ENCODE data around the gene HHLA2. TPM values are rescaled to one million over a fixed set of nuclear protein-coding genes. Genes with fewer than 3 reads are reported as not detected.

The HHLA2 gene
- total RNA-seq, 1 donor from 2014 or later = not detected

DNA sequence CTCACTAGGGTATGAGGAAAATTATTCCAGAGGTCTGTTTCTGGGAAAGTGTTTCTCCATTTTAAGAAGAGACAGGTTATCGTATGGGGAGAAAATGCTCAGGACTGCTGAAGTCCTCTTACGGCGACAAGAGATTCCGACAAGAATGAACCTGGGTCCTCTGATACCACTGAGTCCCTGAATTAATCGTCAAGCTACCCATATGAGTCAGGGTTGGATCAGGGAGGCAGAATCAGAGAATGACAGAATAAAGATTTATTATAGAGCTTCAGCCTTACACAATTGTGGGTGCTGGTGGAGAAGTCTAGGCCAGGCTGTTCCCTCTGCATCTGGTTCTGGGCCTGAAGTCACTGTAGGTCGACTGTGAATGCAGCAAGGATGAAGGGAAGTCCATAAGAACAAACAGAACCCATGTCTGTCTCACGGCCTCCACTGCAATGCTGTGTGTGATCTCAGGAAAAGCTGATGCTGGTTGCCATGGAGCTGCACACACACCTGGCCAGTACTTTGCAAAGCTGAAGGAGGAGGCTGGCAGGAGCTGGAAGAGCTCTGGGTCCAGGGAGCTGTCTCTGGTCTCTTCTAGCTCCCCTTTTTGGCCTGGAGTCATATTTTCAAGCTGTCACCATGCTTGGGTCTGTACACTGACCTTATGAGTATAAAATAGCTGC is 83.9 kb downstream of the HHLA2 start:
- FAIRE-seq = no peak
- TF ChIP-seq, protein P1, sequence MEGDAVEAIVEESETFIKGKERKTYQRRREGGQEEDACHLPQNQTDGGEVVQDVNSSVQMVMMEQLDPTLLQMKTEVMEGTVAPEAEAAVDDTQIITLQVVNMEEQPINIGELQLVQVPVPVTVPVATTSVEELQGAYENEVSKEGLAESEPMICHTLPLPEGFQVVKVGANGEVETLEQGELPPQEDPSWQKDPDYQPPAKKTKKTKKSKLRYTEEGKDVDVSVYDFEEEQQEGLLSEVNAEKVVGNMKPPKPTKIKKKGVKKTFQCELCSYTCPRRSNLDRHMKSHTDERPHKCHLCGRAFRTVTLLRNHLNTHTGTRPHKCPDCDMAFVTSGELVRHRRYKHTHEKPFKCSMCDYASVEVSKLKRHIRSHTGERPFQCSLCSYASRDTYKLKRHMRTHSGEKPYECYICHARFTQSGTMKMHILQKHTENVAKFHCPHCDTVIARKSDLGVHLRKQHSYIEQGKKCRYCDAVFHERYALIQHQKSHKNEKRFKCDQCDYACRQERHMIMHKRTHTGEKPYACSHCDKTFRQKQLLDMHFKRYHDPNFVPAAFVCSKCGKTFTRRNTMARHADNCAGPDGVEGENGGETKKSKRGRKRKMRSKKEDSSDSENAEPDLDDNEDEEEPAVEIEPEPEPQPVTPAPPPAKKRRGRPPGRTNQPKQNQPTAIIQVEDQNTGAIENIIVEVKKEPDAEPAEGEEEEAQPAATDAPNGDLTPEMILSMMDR (IDR thresholded peaks at IDR 0.05; ENCODE audit: insufficient read depth, low read length, severe bottlenecking) = no peak
- no peak for DNase-seq (ENCODE audit: low read depth)
- no peaks in the 10 kb centered on the region for H3K27me3 ChIP-seq (ENCODE audit: control insufficient read depth, insufficient read depth, low read length)
- no peak overlapping the region for H3K4me3 ChIP-seq (ENCODE audit: low read depth, low read length)
- H3K36me3 ChIP-seq (ENCODE audit: control insufficient read depth, insufficient read depth, low read length) = no peaks in the 10 kb centered on the region

DNA sequence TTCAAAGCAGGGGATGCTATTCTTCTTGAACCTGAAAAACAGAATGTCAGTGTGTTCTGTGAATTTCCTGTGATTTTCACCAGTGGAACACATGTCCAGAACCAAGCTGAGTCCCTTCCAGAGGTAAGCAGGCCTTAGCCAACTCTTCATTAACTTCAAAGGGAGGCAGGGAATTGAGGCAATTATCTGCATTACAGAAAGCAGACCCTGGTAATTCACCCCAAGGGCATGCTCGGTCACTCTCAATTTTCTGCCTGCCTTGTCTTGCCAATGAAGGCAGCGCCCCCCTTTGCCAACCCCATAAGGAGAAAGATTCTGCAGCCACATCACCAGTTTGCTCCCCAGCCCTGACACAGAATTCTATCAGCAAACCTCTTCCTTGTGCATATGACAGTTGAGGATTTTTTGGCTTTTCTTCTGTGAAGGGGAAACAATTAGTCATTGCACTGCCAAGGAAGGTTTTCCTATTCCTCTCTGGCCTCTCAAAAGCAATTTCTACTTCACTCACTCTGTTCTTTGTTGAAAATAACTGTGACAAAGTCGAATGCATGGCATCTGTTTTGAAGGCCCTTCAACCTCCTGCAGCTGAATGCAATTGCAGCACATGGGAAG is 85.3 kb downstream of the HHLA2 start:
- Histone ChIP-seq H3K36me3 (ENCODE audit: control insufficient read depth, insufficient read depth, low read length) (no peaks in the 10 kb centered on the region), H3K27me3 (ENCODE audit: control insufficient read depth, insufficient read depth, low read length) (no peaks in the 10 kb centered on the region), H3K4me3 (ENCODE audit: low read depth, low read length) (no peak overlapping the region)
- FAIRE-seq = no peak
- DNase-seq (ENCODE audit: low read depth) = no peak
- TF ChIP-seq, protein P1 (IDR thresholded peaks at IDR 0.05; ENCODE audit: insufficient read depth, low read length, severe bottlenecking) = no peak

DNA sequence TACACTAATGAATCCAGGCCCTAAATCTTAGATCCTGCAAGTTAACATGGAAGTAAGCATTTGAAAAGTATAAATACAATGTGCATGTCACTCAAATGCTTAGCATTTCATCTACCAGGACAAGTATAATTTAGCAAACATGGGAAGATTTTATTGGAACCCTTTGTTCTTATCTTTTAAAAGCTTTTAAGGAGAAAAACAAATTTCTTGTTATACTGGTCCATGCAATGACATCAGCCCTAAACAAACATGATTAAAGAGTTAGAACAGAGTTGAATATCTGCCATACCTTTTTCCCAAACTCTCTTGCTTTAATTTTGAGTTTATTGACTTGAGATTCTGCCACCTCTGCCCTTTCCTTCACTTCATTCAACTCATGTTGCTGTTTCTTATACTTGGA is 87.0 kb downstream of the HHLA2 start:
- no peaks in the 10 kb centered on the region for H3K27me3 ChIP-seq (ENCODE audit: control insufficient read depth, insufficient read depth, low read length)
- no peaks in the 10 kb centered on the region for H3K36me3 ChIP-seq (ENCODE audit: control insufficient read depth, insufficient read depth, low read length)
- no peak overlapping the region for H3K4me3 ChIP-seq (ENCODE audit: low read depth, low read length)
- no peak for DNase-seq (ENCODE audit: low read depth)
- FAIRE-seq = no peak
- TF ChIP-seq, protein P1 (IDR thresholded peaks at IDR 0.05; ENCODE audit: insufficient read depth, low read length, severe bottlenecking) = no peak

DNA sequence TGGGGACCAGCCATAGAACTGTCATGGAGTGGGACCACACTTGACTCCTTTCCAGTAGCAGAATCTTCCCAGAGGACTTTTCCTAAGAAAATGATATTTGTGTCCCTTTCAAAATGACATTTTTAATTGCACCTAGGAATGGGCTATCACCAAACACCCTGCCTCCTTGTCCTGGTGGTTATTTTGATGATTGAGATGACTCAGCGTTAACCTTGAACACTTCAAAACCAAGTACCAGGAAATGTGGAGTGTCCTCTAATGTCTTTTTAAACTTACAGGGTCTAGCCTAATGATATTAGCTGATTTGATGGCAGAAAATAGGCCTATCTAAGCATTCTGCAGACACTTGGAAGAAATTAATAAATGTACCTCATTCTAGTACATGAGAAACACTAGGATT is 90.7 kb downstream of the HHLA2 start:
- TF ChIP-seq, protein P1 (IDR thresholded peaks at IDR 0.05; ENCODE audit: insufficient read depth, low read length, severe bottlenecking) = no peak
- FAIRE-seq = no peak
- no peak overlapping the region for H3K4me3 ChIP-seq (ENCODE audit: low read depth, low read length)

DNA sequence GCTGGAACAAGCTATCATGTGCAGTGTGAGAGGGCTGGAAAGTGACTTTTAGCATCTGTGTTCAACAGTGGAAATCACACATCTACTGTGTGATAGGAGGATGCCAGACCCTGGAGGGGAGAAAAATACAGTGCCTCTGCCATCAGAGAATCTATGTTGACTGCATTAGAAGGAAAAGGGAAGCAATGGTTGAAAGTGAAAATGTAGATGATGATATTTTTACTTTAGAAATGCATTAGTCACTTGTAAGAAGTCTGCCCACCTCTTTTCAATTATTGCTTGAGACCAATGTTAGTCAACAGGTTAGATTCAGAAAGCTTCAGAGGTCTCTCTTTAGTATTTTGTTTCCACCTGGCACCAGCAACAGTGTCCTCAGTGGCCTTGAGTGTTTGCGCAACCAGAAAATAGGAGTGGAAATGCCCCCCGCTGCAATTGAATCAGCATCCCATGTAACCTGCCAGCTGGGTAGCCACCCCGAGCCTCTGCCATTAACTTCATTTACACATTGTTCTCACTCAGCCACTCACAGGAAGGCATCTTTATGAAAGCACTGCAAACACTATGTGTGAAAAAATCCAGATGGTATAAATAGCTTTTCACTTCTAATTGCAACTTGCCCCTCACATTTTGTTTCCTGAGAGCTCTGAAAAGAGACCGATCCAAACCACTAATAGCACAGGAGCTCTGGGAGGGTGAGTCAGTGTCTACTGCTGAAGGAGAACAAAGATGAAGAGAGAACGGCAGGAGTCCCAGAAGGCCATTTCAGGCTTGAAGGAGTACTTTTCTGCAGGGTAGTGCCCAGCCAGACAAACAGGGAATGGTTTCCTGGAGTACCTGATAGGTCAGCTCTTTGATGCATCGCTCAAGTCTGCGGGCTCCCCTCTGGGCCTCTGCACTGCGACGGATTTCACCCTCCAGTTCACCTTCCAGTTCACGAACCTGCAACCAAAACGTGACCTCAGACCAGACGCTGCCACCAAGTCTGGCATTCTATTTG is 92.1 kb downstream of the HHLA2 start:
- TF ChIP-seq, protein P1 (IDR thresholded peaks at IDR 0.05; ENCODE audit: insufficient read depth, low read length, severe bottlenecking) = no peak
- no peak for FAIRE-seq
- Histone ChIP-seq H3K4me3 (ENCODE audit: low read depth, low read length) (no peak overlapping the region), H3K27me3 (ENCODE audit: control insufficient read depth, insufficient read depth, low read length) (no peaks in the 10 kb centered on the region), H3K36me3 (ENCODE audit: control insufficient read depth, insufficient read depth, low read length) (no peaks in the 10 kb centered on the region)
- no peak for DNase-seq (ENCODE audit: low read depth)

More for the DNA sequence above, 90.7 kb downstream of the HHLA2 start:
- Histone ChIP-seq H3K27me3 (ENCODE audit: control insufficient read depth, insufficient read depth, low read length) (no peaks in the 10 kb centered on the region), H3K36me3 (ENCODE audit: control insufficient read depth, insufficient read depth, low read length) (no peaks in the 10 kb centered on the region)
- no peak for DNase-seq (ENCODE audit: low read depth)

Measured in bronchial epithelial cell (primary cell).